HG02798 (cell line): ENCODE measurements around the gene EFNA4.

Experiments used
- ATAC-seq: cut with Tn5 transposase; IDR thresholded peaks from one replicate; pipeline ENCODE4 v1.9.1; 2021; ENCODE audit warnings: mild to moderate bottlenecking; ENCODE audit not compliant: unreplicated experiment, poor library complexity

The EFNA4 gene

GRCh38 chr1:155084722-155085503 is 21.4 kb downstream of the EFNA4 start:
- peak; percentile 80 for ATAC-seq

- no peak for ATAC-seq
Observed at GRCh38 chr1:155085504-155086127, 22.1 kb downstream of the EFNA4 start.

GRCh38 chr1:155086128-155086741 is 22.7 kb downstream of the EFNA4 start:
- ATAC-seq, result no peak

- ATAC-seq, result no peak
Observed at GRCh38 chr1:155086856-155087535, 23.5 kb downstream of the EFNA4 start.

- peak; percentile 64 for ATAC-seq
Observed at GRCh38 chr1:155091071-155092051, 27.8 kb downstream of the EFNA4 start.

GRCh38 chr1:155092131-155092530 is 28.6 kb downstream of the EFNA4 start:
- no peak for ATAC-seq

GRCh38 chr1:155092641-155093040 is 29.1 kb downstream of the EFNA4 start:
- ATAC-seq, result no peak

GRCh38 chr1:155093911-155094621 is 30.5 kb downstream of the EFNA4 start:
- ATAC-seq, result no peak

- no peak for ATAC-seq
Observed at GRCh38 chr1:155094622-155094948, 31.0 kb downstream of the EFNA4 start.

GRCh38 chr1:155099331-155099730 is 35.8 kb downstream of the EFNA4 start:
- ATAC-seq, result no peak

- ATAC-seq, result no peak
Observed at GRCh38 chr1:155103325-155103724, 39.8 kb downstream of the EFNA4 start.

GRCh38 chr1:155104605-155105534 is 41.3 kb downstream of the EFNA4 start:
- ATAC-seq, result no peak

GRCh38 chr1:155105604-155106011 is 42.1 kb downstream of the EFNA4 start:
- ATAC-seq, result no peak

GRCh38 chr1:155106862-155107261 is 43.3 kb downstream of the EFNA4 start:
- ATAC-seq, result no peak

- ATAC-seq, result no peak
Observed at GRCh38 chr1:155107309-155108264, 44.0 kb downstream of the EFNA4 start.

- no peak for ATAC-seq
Observed at GRCh38 chr1:155108296-155108695, 44.8 kb downstream of the EFNA4 start.

GRCh38 chr1:155110381-155110780 is 46.8 kb downstream of the EFNA4 start:
- no peak for ATAC-seq
